GM12872 (cell line): Measurements from ENCODE around the gene COL6A2.

Source experiments
- TF ChIP-seq, protein P1 (sequence below): IDR thresholded peaks from 3 replicates; pipeline ENCODE4 v1.5.1; 2011; ENCODE audit warnings: low read depth, mild to moderate bottlenecking, low read length, moderate library complexity; ENCODE audit not compliant: insufficient read depth

COL6A2 gene

GRCh38 chr21:46117586-46118315 is 19.8 kb downstream of the COL6A2 start:
- TF ChIP-seq, protein P1, sequence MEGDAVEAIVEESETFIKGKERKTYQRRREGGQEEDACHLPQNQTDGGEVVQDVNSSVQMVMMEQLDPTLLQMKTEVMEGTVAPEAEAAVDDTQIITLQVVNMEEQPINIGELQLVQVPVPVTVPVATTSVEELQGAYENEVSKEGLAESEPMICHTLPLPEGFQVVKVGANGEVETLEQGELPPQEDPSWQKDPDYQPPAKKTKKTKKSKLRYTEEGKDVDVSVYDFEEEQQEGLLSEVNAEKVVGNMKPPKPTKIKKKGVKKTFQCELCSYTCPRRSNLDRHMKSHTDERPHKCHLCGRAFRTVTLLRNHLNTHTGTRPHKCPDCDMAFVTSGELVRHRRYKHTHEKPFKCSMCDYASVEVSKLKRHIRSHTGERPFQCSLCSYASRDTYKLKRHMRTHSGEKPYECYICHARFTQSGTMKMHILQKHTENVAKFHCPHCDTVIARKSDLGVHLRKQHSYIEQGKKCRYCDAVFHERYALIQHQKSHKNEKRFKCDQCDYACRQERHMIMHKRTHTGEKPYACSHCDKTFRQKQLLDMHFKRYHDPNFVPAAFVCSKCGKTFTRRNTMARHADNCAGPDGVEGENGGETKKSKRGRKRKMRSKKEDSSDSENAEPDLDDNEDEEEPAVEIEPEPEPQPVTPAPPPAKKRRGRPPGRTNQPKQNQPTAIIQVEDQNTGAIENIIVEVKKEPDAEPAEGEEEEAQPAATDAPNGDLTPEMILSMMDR: no peak

DNA sequence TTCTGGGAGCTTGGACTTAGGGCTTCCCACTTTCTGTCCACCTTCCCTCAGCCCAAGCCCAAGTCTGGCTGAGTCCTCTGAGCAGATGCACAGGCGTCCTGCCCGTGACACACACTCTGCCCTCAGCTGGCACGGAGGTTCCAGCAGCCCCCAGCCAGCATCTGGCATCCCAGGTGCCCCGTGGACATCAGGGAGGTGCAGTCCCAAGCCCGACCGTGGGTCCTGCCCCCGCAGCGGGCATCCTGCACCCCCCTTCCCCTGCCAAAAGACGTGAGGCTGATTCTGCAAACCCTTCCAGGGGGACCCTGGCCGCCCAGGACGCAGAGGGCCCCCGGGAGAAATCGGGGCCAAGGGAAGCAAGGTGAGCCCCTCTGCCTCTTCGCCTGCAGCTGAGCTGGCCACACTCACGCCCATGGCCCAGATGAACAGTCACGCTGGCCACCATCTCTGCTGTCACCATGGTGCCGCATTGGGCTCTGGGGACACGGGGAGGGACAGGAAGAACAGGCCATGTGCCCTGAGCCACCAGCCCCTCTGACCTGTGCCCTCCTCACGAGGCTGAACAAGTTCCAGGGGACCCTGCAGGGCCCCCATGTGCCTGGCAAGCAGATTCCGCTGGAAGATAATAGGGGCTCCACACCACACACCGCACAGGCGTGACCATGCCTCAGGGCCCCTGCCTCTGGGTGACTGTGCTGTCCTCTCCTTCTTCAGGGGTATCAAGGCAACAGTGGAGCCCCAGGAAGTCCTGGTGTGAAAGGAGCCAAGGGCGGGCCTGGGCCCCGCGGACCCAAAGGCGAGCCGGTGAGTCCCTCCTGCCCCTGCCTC is 20.6 kb downstream of the COL6A2 start:
- TF ChIP-seq, protein P1: no peak

GRCh38 chr21:46119144-46119636 is 21.3 kb downstream of the COL6A2 start:
- TF ChIP-seq, protein P1: no peak

DNA sequence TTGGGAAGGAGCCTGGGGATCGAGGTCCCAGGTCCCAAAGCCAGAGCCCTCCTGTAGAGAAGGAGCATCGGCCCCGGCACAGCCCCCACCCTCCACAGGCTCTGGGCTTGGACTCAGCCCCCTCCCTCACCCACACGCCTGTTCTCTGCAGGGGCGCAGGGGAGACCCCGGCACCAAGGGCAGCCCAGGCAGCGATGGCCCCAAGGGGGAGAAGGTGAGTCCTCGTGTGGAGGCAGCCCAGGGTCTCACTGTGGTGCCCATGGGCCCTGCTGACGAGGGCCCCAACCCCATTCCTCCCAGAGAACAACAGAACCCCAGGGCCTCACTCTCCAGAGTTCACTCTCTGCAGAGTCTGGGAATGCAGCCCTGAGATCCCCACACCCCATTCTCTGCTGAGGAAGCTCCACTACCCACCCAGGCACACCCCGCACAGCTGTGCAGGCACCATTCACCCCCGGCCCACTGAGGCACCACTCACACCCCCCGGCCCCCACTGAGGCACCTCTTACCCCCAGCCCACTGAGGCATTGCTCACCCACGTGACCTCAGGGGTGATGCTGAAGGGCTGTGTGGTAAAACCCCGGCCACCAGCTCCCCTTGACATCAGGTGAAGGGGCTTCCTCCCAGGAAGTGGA is 21.8 kb downstream of the COL6A2 start:
- TF ChIP-seq, protein P1: no peak

- TF ChIP-seq, protein P1: no peak
Measured at GRCh38 chr21:46120301-46121285, 22.7 kb downstream of the COL6A2 start.

DNA sequence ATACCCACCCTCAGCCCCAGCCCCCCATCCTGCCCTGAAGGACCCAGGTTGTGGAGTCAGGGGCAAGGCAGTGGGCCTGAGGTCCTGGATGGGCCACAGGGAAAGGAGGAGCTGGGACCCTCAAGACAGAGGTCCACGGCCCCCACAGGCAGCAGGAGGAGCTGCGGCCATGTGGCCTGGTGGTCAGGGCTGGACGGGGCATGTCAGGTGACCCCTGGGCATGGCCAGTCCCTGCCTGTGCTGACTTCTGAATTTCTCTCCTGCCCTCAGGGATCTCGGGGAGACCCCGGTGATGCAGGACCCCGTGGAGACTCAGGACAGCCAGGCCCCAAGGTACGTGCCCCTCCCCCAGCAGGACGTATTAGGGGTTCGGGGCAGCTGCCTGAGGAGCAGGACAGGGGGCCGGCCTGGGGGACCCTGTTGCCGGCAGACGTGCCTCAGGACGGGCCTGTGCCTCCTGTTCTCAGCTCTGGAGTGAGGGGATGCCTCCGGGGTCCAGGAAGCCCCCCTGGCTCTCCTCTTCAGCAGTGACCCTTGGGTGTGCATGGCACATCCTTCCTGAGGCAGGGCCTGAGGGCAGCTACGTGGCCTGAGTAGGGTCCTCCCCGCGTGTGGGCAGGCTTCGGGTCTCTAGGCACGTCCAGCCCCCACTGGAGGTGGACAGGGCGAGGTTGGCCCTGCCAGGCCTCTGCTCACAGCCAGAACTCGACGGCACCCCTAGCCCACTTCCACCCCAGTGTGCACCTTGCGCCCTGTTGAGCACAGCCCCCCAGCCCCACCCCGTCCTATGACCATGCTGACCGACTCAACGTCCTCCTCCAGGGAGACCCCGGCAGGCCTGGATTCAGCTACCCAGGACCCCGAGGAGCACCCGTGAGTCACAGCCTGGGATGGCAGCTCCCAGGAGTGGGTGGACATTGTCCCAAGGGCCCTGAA is 23.6 kb downstream of the COL6A2 start:
- TF ChIP-seq, protein P1: no peak
